Right ventricle myocardium inferior (tissue), 1 donor: ENCODE results near the gene MFAP4. TPM values are rescaled to one million over a fixed set of nuclear protein-coding genes. Genes with fewer than 3 reads are reported as not detected.

Source experiments
- ATAC-seq: fragments of 200-7000 bp; cut with Tn5 transposase; one replicate; pipeline ENCODE4 v1.9.1; 2020; ENCODE audit warnings: mild to moderate bottlenecking, moderate library complexity
- DNase-seq: peaks from one replicate; pipeline ENCODE4 v3.0.0; 2021; ENCODE audit errors: missing footprints
- intact Hi-C: fragments of 100-400 bp; cut with DNase I; formaldehyde crosslinking; loops from one replicate; pipeline ENCODE4 v1.11.0; 2022
- total RNA-seq: library from RNA; stranded (reverse); fragmentation: NEBNext Ultra II Directional; extraction: Animal tissue kit (Norgen Biotek cat#: 25700); gene quantifications from one replicate; pipeline ENCODE4 v1.2.1, GENCODE V29; 2021
- donor health status: DM: no; HTN: yes; CAD: no; lungs with severe emphysema.

Gene MFAP4
- total RNA-seq, 1 donor from 2014 or later, result 53.5 TPM

GRCh38 chr17:19388791-19389785, 2.1 kb upstream of the MFAP4 start:
- DNase-seq, result no peak
- intact Hi-C loops, result no loop called here
- ATAC-seq, result no peak

GRCh38 chr17:19387921-19388521, 1.0 kb upstream of the MFAP4 start:
- peak; percentile 9 for ATAC-seq
- no peak for DNase-seq
- intact Hi-C loops, result no loop called here

- intact Hi-C loops, result no loop called here
- ATAC-seq, result peak; percentile 15
- DNase-seq, result peak; percentile 92
Measured at GRCh38 chr17:19386051-19386929, 700 bp downstream of the MFAP4 start.

- DNase-seq, result peak; percentile 39
- ATAC-seq, result no peak
- intact Hi-C loops, result no loop called here
Measured at GRCh38 chr17:19385521-19385983, 1.4 kb downstream of the MFAP4 start.

GRCh38 chr17:19384723-19385391, 2.1 kb downstream of the MFAP4 start:
- intact Hi-C loops, result no loop called here
- ATAC-seq (peak; percentile 68), DNase-seq (peak; percentile 92)

GRCh38 chr17:19383681-19384470, 3.1 kb downstream of the MFAP4 start:
- DNase-seq (peak; percentile 72), ATAC-seq (peak; percentile 16)
- intact Hi-C loops, result no loop called here

GRCh38 chr17:19382531-19383444, 4.2 kb downstream of the MFAP4 start:
- intact Hi-C loops, result no loop called here
- ATAC-seq, result no peak
- DNase-seq, result no peak

- intact Hi-C loops, result no loop called here
- ATAC-seq (no peak), DNase-seq (no peak)
Measured at GRCh38 chr17:19381741-19382444, 5.1 kb downstream of the MFAP4 start.

GRCh38 chr17:19381361-19381740, 5.6 kb downstream of the MFAP4 start:
- DNase-seq (no peak), ATAC-seq (no peak)
- intact Hi-C loops, result no loop called here

- ATAC-seq (no peak), DNase-seq (no peak)
- intact Hi-C loops, result no loop called here
Measured at GRCh38 chr17:19380481-19381301, 6.3 kb downstream of the MFAP4 start.

- ATAC-seq, result no peak
- intact Hi-C loops, result loop anchor here (5.0 kb wide), 1 partner anchor 268 kb away; the partner anchor contains the start of gene ALDH3A2
- DNase-seq, result no peak
Measured at GRCh38 chr17:19379361-19380065, 7.5 kb downstream of the MFAP4 start.

GRCh38 chr17:19378416-19379360, 8.3 kb downstream of the MFAP4 start, which contains the start of gene MAPK7:
TSS of gene MAPK7 (plus strand) at chr17:19378498. CDS start at chr17:19378901, 403 bp downstream.
- ATAC-seq (no peak), DNase-seq (no peak)
- intact Hi-C loops, result loop anchor here (5.0 kb wide), 1 partner anchor 269 kb away; the partner anchor contains the start of gene ALDH3A2
